SU-DHL-6 (cell line): ENCODE measurements around the gene TSC22D4.

ENCODE experiments used
- H2AFZ ChIP-seq: fragments of 200-600 bp; sonication (generic); 2 replicates; pipeline ENCODE4 v1.6.1; 2014; ENCODE audit warnings: low read depth, mild to moderate bottlenecking, moderate library complexity, mixed read lengths, antibody characterized with exemption, low read length; ENCODE audit not compliant: severe bottlenecking
- H3F3A ChIP-seq: fragments of 200-600 bp; shearing (Covaris generic); 2 replicates; pipeline ENCODE4 v1.6.0; 2016; ENCODE audit warnings: antibody characterized with exemption, mild to moderate bottlenecking; ENCODE audit not compliant: insufficient read depth
- H3K27ac ChIP-seq: fragments of 200-600 bp; sonication (generic); 2 replicates; pipeline ENCODE4 v1.5.1; 2016; ENCODE audit warnings: low read depth, mild to moderate bottlenecking, low read length, moderate library complexity, mixed read lengths
- H3K27me3 ChIP-seq: fragments of 200-600 bp; sonication (generic), shearing (Covaris generic); 2 replicates; pipeline ENCODE4 v1.6.0; 2014; ENCODE audit warnings: mild to moderate bottlenecking, low read length
- H3K36me3 ChIP-seq: fragments of 200-600 bp; sonication (generic); 2 replicates; pipeline ENCODE4 v1.6.1; 2014; ENCODE audit warnings: mild to moderate bottlenecking, low read length, mixed read lengths
- H3K4me2 ChIP-seq: fragments of 300-600, 200-600 bp; shearing (Covaris generic), sonication (generic); 2 replicates; pipeline ENCODE4 v1.6.0; 2014; ENCODE audit warnings: low read length, low read depth, mild to moderate bottlenecking; ENCODE audit not compliant: poor library complexity, severe bottlenecking
- H3K4me3 ChIP-seq: fragments of 200-600 bp; sonication (generic); 2 replicates; pipeline ENCODE4 v1.5.1; 2014; ENCODE audit warnings: antibody characterized with exemption, low read length, mild to moderate bottlenecking, mixed read lengths; ENCODE audit not compliant: insufficient read depth, poor library complexity, severe bottlenecking
- H3K79me2 ChIP-seq: fragments of 200-600 bp; sonication (generic); 2 replicates; pipeline ENCODE4 v1.6.1; 2014; ENCODE audit warnings: mild to moderate bottlenecking, low read length, moderate library complexity; ENCODE audit not compliant: insufficient read depth
- H3K9ac ChIP-seq: fragments of 200-600 bp; sonication (generic); 2 replicates; pipeline ENCODE4 v1.7.0; 2014; ENCODE audit warnings: mild to moderate bottlenecking, low read length
- H3K9me2 ChIP-seq: fragments of 200-600 bp; sonication (generic); replicated peaks from 2 replicates; pipeline ENCODE4 v1.6.1; 2014; ENCODE audit warnings: low read length; ENCODE audit not compliant: insufficient read depth
- H3K9me3 ChIP-seq: fragments of 200-600 bp; sonication (generic); 2 replicates; pipeline ENCODE4 v1.6.1; 2014; ENCODE audit warnings: low read length, mixed read lengths; ENCODE audit not compliant: insufficient read depth
- H4K20me1 ChIP-seq: fragments of 200-600 bp; sonication (generic); 2 replicates; pipeline ENCODE4 v1.6.1; 2014; ENCODE audit warnings: low read depth, mild to moderate bottlenecking, antibody characterized with exemption, low read length, moderate library complexity, mixed read lengths
- EZH2phosphoT487 ChIP-seq: fragments of 200-600 bp; sonication (generic), shearing (Covaris generic); conservative IDR thresholded peaks from 2 replicates; pipeline ENCODE4 v1.6.1; 2018; ENCODE audit warnings: mild to moderate bottlenecking, antibody characterized with exemption, low read length, moderate library complexity, mixed read lengths
- TF ChIP-seq, protein P1 (sequence below): fragments of 200-600 bp; sonication (generic); IDR thresholded peaks from one replicate; pipeline ENCODE4 v1.5.1; 2017; ENCODE audit warnings: antibody characterized with exemption, mild to moderate bottlenecking, low read length, moderate library complexity; ENCODE audit not compliant: insufficient read depth, poor library complexity, severe bottlenecking

Gene TSC22D4

DNA sequence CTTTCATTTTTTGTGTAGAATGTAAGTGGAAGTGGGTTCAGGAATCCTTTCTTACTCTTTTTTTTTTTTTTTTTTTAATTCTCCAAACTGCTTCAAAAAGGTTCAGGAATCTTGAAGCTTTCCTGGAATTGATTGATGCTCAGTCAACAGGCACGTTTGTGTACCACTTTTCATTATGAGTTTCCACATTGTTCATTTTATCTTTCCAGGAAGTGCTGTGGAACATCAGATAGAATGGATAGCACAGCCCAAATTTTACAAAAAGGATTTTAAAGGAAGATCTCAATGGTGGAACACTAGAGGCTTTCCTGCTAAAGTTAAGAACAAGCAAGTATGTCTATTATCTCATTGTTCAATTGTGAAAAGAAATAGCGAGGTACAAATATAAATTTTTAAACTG, 40.8 kb downstream of the TSC22D4 start:
- Histone ChIP-seq H3K36me3 (no peaks in the 10 kb centered on the region), H2AFZ (no peak overlapping the region), H3K9me2 (no peaks in the 10 kb centered on the region), H3K27ac (no peak overlapping the region), H3K79me2 (peaks cover 14% of the 10 kb centered on the region; the same call in 1 of the 2 replicates), H4K20me1 (no peaks in the 10 kb centered on the region), H3K27me3 (no peaks in the 10 kb centered on the region), H3K4me3 (no peak overlapping the region), H3K4me2 (no peak overlapping the region), H3F3A (peaks cover 39% of the 10 kb centered on the region), H3K9me3 (no peaks in the 10 kb centered on the region), H3K9ac (no peak overlapping the region)
- no peak for TF ChIP-seq EZH2phosphoT487
- TF ChIP-seq, protein P1, sequence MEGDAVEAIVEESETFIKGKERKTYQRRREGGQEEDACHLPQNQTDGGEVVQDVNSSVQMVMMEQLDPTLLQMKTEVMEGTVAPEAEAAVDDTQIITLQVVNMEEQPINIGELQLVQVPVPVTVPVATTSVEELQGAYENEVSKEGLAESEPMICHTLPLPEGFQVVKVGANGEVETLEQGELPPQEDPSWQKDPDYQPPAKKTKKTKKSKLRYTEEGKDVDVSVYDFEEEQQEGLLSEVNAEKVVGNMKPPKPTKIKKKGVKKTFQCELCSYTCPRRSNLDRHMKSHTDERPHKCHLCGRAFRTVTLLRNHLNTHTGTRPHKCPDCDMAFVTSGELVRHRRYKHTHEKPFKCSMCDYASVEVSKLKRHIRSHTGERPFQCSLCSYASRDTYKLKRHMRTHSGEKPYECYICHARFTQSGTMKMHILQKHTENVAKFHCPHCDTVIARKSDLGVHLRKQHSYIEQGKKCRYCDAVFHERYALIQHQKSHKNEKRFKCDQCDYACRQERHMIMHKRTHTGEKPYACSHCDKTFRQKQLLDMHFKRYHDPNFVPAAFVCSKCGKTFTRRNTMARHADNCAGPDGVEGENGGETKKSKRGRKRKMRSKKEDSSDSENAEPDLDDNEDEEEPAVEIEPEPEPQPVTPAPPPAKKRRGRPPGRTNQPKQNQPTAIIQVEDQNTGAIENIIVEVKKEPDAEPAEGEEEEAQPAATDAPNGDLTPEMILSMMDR, result no peak

DNA sequence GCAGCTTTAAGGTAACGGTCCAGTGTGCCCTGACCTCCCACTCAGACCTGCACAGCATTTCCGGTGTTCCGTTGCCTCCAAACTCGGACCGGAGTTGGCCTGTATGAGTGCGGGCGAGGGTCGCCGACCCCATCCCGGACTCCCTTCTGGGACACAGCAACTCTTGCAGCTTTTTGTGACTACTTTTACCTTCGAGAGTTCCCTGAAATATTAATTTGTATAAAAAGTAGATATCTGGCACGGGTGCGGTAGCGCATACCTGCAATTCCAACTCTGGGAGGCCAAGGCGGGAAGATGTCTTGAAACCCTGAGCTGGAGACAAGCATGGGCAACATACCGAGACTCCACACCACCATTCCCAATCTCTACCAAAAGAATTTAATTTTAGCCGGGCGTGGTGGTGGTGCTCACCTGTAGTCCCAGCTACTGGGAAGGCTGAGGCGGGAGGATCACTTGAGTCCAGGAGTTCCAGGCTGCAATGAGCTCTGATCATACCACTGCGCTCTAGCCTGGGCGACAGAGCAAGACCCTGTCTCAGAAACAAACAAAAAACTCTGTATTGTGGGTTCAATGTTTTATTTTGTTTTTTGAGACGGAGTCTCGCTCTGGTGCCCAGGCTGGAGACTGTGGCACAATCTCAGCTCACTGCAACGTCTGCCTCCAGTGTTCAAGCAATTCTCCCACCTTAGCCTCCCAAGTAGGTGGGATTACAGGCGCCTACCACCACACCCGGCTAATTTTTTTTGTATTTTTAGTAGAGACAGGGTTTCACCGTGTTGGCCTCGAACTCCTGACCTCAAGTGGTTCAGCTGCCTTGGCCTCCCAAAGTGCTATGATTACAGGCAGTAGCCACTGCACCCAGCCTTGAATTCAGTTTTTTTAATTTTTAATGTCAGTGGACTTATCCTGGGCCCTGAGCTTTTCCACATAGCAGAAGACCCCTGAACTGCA, 41.6 kb downstream of the TSC22D4 start:
- Histone ChIP-seq H3K27me3 (no peaks in the 10 kb centered on the region), H3K9me3 (no peaks in the 10 kb centered on the region), H2AFZ (no peak overlapping the region), H3K36me3 (no peaks in the 10 kb centered on the region), H3K9ac (peak overlapping the region; percentile 96), H3K4me3 (no peak overlapping the region), H3K9me2 (no peaks in the 10 kb centered on the region), H3F3A (peaks cover 47% of the 10 kb centered on the region), H4K20me1 (no peaks in the 10 kb centered on the region), H3K4me2 (peak overlapping the region; percentile 90), H3K27ac (no peak overlapping the region), H3K79me2 (peaks cover 14% of the 10 kb centered on the region; the same call in 1 of the 2 replicates)
- TF ChIP-seq, protein P1, result no peak
- no peak for TF ChIP-seq EZH2phosphoT487

DNA sequence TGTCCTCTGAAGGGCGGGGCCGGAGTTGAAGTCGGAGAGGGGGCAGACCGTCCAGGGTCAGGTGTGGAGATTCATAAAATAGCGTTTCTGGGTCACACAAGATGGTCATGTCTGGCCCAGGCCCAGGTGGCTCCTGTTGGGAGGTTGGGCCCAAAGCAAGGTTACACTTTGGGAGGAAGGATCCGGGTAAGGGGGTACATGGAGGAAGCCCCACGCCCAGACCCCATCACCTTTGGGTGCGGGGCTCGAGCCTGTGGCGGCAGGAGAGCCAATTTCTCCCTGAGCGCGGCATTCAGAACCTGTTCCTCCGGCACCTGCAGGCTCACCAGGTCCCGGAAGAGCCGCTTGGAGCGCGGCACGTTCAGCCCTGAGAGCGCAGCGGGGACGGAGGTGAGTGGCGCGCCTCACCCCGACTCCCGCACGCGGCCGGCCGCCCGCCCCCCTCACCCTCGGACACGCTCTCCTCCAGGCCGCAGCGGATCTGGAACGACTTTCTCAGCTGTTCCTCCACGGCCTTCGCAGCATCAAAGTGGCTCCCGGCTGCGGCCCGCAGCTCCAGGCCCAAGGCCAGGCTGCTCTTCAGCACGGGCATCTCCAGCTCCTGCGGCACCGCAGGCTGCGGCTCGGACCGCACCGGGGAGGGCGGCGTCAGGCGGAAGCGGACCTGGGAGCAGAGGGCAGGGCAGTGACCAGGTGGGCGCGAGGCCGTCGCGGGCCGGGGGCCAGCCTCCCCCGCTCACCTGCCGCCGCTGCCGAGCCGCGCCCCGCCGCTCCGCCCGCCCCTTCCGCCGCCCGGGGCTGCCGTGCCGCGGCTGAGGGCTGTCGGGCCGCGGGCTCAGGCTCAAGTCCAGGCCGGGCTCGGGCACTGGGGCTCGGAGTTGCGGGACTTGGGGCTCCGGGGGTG, 43.4 kb downstream of the TSC22D4 start:
- no peaks in the 10 kb centered on the region for H3K27me3 ChIP-seq
- no peaks in the 10 kb centered on the region for H3K9me2 ChIP-seq
- H4K20me1 ChIP-seq, result no peaks in the 10 kb centered on the region
- TF ChIP-seq, protein P1, result no peak
- no peak for TF ChIP-seq EZH2phosphoT487
- H3K4me3 ChIP-seq, result peak overlapping the region; percentile 95
- H2AFZ ChIP-seq, result no peak overlapping the region
- peak overlapping the region; percentile 89 for H3K27ac ChIP-seq
- H3K9me3 ChIP-seq, result no peaks in the 10 kb centered on the region
- peaks cover 64% of the 10 kb centered on the region for H3F3A ChIP-seq
- peak overlapping the region; percentile 96 for H3K9ac ChIP-seq
- H3K36me3 ChIP-seq, result no peaks in the 10 kb centered on the region
- peaks cover 32% of the 10 kb centered on the region for H3K79me2 ChIP-seq
- H3K4me2 ChIP-seq, result peak overlapping the region; percentile 90
